NCI-H2196 (cell line): ENCODE results near the gene FNDC3A.

Experiments
- DNase-seq: peaks from one replicate; lab custom pipeline; 2025; ENCODE audit not compliant: unreplicated experiment; lab: John Stamatoyannopoulos, UW

The FNDC3A gene

DNA sequence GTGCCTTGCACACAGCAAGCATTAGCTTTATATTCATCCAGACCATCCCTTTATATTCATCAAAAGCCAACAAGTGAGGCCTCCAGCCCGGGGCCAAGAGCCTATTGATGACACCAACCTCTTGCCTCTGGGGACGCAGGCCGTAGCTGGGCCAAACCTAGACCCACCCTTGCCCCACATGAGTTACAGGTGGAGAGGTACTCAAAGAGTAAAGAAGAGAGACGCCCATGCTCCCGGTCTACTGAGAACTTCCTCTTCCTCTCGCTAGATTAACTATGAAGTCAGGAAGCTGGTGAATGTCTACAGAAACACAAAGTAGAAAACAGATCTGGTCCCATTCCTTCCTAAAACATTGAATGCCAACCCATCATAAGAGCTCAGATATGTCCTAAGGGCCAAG is 240.6 kb downstream of the FNDC3A start:
- DNase-seq, result no peak

DNA sequence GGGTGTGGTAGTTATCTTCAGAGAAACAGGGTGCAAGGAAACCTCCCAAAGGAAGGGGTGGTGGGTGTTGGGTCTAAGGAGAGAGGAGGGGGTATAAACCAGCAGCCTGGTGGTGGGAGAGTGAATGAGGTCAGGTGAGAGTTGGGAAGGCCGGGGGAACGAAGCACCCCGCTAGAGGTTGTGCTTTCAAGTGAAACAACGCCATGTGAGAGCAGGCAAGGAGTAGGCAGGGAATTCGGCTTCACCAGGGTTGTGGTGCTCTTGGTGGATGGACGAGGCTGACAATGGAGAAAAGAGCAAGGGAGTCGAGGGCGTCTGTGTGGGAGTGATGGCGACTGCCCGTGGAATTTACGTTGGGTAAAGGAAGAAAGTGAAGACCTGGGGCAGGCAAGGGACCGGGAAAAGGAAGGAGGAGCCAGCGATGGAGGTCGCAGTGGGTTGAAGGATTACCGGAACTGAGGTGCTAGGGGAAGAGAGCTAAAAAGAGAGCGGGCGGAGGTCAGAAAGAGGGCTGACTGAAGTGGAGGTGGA is 242.3 kb downstream of the FNDC3A start:
- DNase-seq, result no peak

GRCh38 chr13:49218493-49219051 is 242.9 kb downstream of the FNDC3A start:
- no peak for DNase-seq

GRCh38 chr13:49219647-49220035 is 243.9 kb downstream of the FNDC3A start:
- DNase-seq, result no peak

DNA sequence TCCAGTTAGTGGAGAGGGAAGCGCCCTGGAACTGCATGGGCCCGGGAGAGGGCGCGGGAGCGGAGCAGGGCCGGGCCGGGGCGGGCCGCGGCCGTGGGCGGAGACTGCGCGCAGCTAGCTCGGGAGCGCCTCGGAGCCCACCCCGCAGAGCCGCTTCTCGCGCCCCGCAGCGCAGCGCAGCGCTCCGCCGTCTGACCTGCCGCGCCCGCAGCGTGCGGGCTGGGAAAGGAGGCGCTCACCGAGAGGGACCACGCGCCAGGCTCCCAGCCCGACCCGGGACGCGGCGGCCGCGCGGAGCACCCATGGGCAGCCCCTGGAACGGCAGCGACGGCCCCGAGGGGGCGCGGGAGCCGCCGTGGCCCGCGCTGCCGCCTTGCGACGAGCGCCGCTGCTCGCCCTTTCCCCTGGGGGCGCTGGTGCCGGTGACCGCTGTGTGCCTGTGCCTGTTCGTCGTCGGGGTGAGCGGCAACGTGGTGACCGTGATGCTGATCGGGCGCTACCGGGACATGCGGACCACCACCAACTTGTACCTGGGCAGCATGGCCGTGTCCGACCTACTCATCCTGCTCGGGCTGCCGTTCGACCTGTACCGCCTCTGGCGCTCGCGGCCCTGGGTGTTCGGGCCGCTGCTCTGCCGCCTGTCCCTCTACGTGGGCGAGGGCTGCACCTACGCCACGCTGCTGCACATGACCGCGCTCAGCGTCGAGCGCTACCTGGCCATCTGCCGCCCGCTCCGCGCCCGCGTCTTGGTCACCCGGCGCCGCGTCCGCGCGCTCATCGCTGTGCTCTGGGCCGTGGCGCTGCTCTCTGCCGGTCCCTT is 244.5 kb downstream of the FNDC3A start, which contains the start of gene MLNR:
Gene MLNR (plus strand): TSS at position 303 of the 820 bp plus-strand sequence. CDS start 0 bp downstream, at position 303.
- DNase-seq, result no peak

DNA sequence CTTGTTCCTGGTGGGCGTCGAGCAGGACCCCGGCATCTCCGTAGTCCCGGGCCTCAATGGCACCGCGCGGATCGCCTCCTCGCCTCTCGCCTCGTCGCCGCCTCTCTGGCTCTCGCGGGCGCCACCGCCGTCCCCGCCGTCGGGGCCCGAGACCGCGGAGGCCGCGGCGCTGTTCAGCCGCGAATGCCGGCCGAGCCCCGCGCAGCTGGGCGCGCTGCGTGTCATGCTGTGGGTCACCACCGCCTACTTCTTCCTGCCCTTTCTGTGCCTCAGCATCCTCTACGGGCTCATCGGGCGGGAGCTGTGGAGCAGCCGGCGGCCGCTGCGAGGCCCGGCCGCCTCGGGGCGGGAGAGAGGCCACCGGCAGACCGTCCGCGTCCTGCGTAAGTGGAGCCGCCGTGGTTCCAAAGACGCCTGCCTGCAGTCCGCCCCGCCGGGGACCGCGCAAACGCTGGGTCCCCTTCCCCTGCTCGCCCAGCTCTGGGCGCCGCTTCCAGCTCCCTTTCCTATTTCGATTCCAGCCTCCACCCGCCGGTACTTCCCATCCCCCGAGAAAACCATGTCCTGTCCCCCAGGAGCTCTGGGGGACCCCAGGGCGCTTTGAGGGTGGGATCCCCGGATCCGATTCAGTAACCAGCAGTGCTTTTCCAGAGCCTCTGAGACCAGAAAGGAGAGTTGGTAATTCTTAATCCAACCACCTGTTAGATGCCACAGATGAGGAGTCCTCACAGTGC is 245.3 kb downstream of the FNDC3A start:
- no peak for DNase-seq

DNA sequence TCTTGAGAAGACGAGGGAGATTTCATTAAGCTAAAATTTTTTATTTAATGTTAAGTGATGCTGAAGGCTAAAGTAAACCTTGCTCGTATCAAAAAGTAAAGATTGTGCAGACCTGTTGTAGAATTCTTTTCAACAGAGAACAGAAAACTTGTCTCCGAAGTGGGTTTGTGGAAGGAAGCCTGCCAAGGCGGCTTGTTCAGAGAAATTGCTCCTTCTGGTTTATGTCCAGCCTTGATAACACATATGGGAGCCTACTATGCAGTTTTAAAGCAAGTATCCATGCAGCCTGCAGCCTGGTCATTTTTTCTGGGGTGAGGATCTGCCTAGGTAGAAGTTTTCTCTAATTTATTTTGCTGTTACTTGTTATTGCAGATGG is 245.9 kb downstream of the FNDC3A start:
- DNase-seq, result no peak

- no peak for DNase-seq
These were observed 249.7 kb downstream of the FNDC3A start for GRCh38 chr13:49225223-49226042.

- DNase-seq, result no peak
These were observed 250.9 kb downstream of the FNDC3A start for GRCh38 chr13:49226613-49227012.

GRCh38 chr13:49234741-49235140 is 259.0 kb downstream of the FNDC3A start:
- DNase-seq, result no peak

DNA sequence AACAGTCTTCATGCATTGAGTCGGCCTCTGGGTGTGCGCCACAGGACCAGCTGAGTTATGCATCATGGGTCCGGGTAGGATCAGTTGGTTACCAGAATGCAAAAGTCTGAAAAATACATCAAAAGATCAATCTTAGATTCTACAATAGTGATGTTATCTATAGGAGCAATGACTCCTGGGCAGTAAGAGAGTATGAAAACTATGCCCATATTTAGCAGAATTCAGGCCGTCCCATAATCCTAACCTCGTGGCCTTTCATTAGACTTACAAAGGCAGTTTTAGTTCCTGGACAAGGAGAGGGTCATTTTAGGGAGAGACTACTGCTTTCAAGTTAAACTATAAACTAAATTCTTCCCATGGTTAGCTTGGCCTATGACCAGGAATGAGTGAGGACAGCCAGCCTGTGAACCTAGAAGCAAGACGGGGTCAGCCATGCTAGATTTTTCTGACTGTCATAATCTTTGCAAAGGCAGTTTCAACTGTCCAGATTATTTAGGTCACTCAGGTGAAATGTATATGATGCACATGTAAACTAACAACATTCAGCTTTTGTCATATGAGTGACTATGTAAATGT is 260.2 kb downstream of the FNDC3A start:
- no peak for DNase-seq

DNA sequence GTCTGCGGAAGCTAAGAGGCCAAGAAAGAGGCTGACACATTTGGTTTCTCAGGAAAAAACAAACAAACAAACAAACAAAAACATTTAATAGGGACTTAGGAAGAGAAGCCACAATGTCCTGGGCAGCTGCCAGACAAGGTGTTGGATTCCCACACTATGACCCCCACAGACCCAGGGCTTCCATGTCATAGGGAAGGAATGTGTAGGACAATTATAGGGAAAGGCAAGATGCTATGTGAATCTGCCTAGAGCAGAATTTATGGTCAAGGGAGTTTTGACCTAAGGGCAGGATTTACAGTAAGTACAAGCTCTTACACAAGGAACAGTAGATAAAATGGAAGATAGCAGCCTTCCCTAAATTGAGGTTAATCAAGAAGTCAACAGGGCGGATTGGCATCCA is 262.9 kb downstream of the FNDC3A start:
- DNase-seq, result no peak

DNA sequence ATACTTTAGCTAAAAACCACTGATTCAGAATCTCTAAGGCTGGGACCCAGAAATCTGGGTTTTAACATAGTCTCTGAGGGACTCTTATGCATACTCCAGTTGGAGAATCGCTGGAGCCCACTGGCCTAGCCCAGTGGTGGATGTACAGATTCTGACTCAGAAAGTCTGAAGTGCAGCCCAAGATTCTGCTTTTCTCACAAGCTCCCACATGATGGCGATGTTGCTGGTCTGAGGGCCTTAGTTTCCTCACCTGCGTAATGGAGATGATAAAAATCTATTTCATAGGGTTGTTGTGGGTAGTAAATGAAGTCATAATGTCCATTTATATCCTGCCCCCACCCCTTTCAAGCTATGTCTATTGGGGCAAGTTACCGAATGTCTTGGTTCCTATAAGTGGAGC is 264.3 kb downstream of the FNDC3A start:
- no peak for DNase-seq

DNA sequence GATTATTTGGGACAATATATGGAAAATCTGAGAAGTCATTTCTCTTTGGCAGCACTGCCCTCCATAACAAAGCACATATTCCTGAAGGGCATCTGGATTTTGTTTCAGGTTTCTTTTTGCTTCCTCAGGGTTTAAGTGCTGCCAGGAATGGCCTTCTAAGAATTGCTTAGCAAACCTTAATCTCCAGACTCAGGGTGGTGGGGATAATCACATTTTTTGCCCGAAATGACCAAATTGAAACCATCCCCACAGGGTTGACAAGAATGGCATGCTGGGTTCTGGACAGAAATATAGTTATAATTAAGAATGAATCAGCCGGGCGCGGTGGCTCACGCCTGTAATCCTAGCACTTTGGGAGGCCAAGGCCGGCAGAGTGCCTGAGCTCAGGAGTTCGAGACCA is 265.6 kb downstream of the FNDC3A start:
- DNase-seq, result no peak

DNA sequence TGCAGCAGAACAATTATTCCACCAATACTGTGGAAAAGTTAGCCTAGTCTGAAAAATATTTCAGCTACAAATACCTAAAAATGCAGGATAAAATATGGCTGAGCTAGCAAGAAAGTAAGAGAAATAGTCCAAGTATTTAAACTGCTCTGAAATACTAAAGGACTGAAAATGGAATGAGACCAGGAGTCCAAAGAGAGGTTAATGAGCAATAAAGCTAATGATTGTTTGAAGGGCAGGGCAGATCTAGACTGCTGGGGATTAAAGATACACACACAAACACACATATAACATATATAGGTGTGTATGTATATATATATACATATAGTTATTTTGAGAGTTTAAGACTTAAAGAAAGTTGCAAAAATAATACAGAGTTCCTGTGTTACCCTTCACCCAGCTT is 269.4 kb downstream of the FNDC3A start:
- DNase-seq, result no peak

DNA sequence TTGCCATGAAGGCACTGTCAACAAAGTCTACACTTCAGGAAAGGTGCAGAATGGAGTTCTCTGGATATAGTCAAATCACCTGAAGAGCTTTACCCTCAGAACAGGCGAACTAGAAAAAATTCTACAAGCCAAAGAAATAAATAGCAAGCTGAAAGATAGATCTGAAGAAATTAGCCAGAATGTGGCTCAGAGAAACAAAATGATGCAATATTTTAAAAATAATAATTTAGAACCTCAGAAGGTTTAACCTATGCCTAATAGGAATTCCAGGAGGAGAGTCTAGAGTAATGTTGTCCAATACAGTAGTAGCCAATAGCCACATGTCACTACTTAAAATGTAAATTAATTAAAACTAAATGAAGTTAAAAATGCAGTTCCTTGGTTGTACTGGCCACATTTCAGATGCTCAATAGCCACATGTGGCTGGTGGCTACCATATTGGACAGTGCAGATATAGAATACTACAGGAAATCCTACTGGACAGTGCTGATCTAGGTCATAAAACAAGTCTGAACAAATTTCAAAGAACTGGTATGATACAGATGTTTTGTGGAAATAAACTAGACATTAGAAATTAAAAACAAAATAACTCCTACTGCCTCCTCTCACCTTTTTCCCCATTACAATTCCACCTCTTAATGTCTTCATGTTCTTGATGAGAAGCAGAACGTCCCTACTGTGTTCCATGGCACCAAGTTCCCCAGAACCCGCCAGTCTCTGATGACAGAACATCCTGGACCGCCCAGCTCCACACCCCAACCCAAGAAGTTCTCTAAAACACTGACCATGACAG is 271.3 kb downstream of the FNDC3A start:
- DNase-seq, result no peak

- DNase-seq, result peak; percentile 90
These were observed 272.2 kb downstream of the FNDC3A start, which contains the start of gene CDADC1 for GRCh38 chr13:49247643-49248621. Gene CDADC1, plus strand, starts transcription at chr13:49247925. Its CDS starts 113 bp downstream, at chr13:49248038.

- DNase-seq, result no peak
These were observed 272.9 kb downstream of the FNDC3A start for GRCh38 chr13:49248622-49249002.

GRCh38 chr13:49251326-49251725 is 275.6 kb downstream of the FNDC3A start:
- no peak for DNase-seq
